HEK293 (cell line): ENCODE results near the gene INPP4B.

Experiments
- CTCF ChIA-PET: fragments of 350-600 bp; formaldehyde crosslinking; extraction: SDS; loops from one replicate; lab custom pipeline; 2021; ENCODE audit warnings: antibody characterized with exemption; lab: Yijun Ruan, JAX
- POLR2A ChIA-PET: fragments of 300-600 bp; formaldehyde crosslinking; extraction: SDS; loops from one replicate; lab custom pipeline; 2020; ENCODE audit warnings: antibody characterized with exemption, inconsistent platforms; lab: Yijun Ruan, JAX
- H3K27ac ChIP-seq: fragments of 200-500 bp; sonication (Bioruptor generic); 2 replicates; pipeline ENCODE4 v1.5.1; 2014; ENCODE audit warnings: low read depth, low read length, control low read depth, inconsistent platforms; ENCODE audit errors: extremely low read depth
- H3K36me3 ChIP-seq, 2 experiments: fragments of 200-500 bp in 1 of 2; sonication (Bioruptor generic) in 1 of 2; 1 replicate in 1 of 2; 2 replicates in 1 of 2; pipeline ENCODE4 v1.5.1; 2014 to 2017; ENCODE audit warnings: inconsistent platforms in 2 of 2, low read length in 2 of 2; ENCODE audit not compliant: control insufficient read depth in 2 of 2, insufficient read depth in 1 of 2
- H3K4me1 ChIP-seq: fragments of 200-500 bp; sonication (Bioruptor generic); 2 replicates; pipeline ENCODE4 v1.5.1; 2014; ENCODE audit warnings: mild to moderate bottlenecking, low read length, inconsistent platforms; ENCODE audit not compliant: control insufficient read depth, insufficient read depth
- H3K4me3 ChIP-seq: 2 replicates; pipeline ENCODE4 v1.5.1; 2011; ENCODE audit warnings: low read depth, mild to moderate bottlenecking, control low read depth, low read length, moderate library complexity
- H3K9me3 ChIP-seq: fragments of 200-500 bp; sonication (Bioruptor generic); 2 replicates; pipeline ENCODE4 v1.5.1; 2014; ENCODE audit warnings: low read depth, low read length, inconsistent platforms; ENCODE audit not compliant: control insufficient read depth, insufficient read depth
- CTCF ChIP-seq: fragments of 450-650 bp; formaldehyde crosslinking; IDR thresholded peaks from 2 replicates; pipeline ENCODE4 v1.5.1; 2016; ENCODE audit warnings: missing biosample characterization, missing genetic modification characterization
- GFI1B ChIP-seq: fragments of 450-650 bp; formaldehyde crosslinking; IDR thresholded peaks from 2 replicates; pipeline ENCODE4 v1.5.1; 2016; ENCODE audit warnings: missing biosample characterization, missing genetic modification characterization
- KLF17 ChIP-seq: fragments of 450-650 bp; formaldehyde crosslinking; IDR thresholded peaks from 2 replicates; pipeline ENCODE4 v1.5.1; 2016; ENCODE audit warnings: missing biosample characterization, missing genetic modification characterization
- MEIS1 ChIP-seq: sonication (generic); formaldehyde crosslinking; IDR thresholded peaks from 2 replicates; pipeline ENCODE4 v1.8.1; 2022; ENCODE audit warnings: missing genetic modification reagents, mild to moderate bottlenecking, borderline replicate concordance
- MYNN ChIP-seq: fragments of 450-650 bp; formaldehyde crosslinking; IDR thresholded peaks from 2 replicates; pipeline ENCODE4 v1.5.1; 2016; ENCODE audit warnings: missing biosample characterization, missing genetic modification characterization, borderline replicate concordance
- PRDM6 ChIP-seq: fragments of 450-650 bp; formaldehyde crosslinking; IDR thresholded peaks from 2 replicates; pipeline ENCODE4 v1.5.1; 2017; ENCODE audit warnings: missing biosample characterization, missing genetic modification characterization
- SCRT1 ChIP-seq: fragments of 450-650 bp; formaldehyde crosslinking; IDR thresholded peaks from 2 replicates; pipeline ENCODE4 v1.5.1; 2016; ENCODE audit warnings: missing biosample characterization, missing genetic modification characterization, borderline replicate concordance
- SP7 ChIP-seq: fragments of 450-650 bp; formaldehyde crosslinking; IDR thresholded peaks from 2 replicates; pipeline ENCODE4 v1.5.1; 2016; ENCODE audit warnings: missing biosample characterization, missing genetic modification characterization
- ZBTB11 ChIP-seq: fragments of 450-650 bp; formaldehyde crosslinking; conservative IDR thresholded peaks from 2 replicates; pipeline ENCODE4 v1.5.1; 2016; ENCODE audit warnings: low read depth, missing biosample characterization, missing genetic modification characterization
- ZBTB21 ChIP-seq: fragments of 450-650 bp; formaldehyde crosslinking; IDR thresholded peaks from 2 replicates; pipeline ENCODE4 v1.5.1; 2017; ENCODE audit warnings: missing biosample characterization, missing genetic modification characterization
- ZNF10 ChIP-seq: fragments of 450-650 bp; formaldehyde crosslinking; IDR thresholded peaks from 2 replicates; pipeline ENCODE4 v1.5.1; 2017; ENCODE audit warnings: missing biosample characterization, missing genetic modification characterization
- ZNF112 ChIP-seq: fragments of 450-650 bp; formaldehyde crosslinking; IDR thresholded peaks from 2 replicates; pipeline ENCODE4 v1.5.0; 2017; ENCODE audit warnings: missing biosample characterization, missing genetic modification characterization
- ZNF155 ChIP-seq: fragments of 450-650 bp; formaldehyde crosslinking; IDR thresholded peaks from 2 replicates; pipeline ENCODE4 v1.5.1; 2016; ENCODE audit warnings: missing biosample characterization, missing genetic modification characterization
- ZNF19 ChIP-seq: fragments of 450-650 bp; formaldehyde crosslinking; IDR thresholded peaks from 2 replicates; pipeline ENCODE4; 2016; ENCODE audit warnings: missing biosample characterization, missing genetic modification characterization, low read depth
- ZNF37A ChIP-seq: fragments of 450-650 bp; IDR thresholded peaks from 2 replicates; pipeline ENCODE4 v1.5.1; 2018; ENCODE audit warnings: missing biosample characterization, missing genetic modification characterization
- ZNF433 ChIP-seq: fragments of 450-650 bp; formaldehyde crosslinking; IDR thresholded peaks from 2 replicates; pipeline ENCODE4 v1.5.1; 2016; ENCODE audit warnings: missing biosample characterization, missing genetic modification characterization, low read depth
- ZNF529 ChIP-seq: fragments of 450-650 bp; formaldehyde crosslinking; IDR thresholded peaks from 2 replicates; pipeline ENCODE4 v1.5.1; 2017; ENCODE audit warnings: missing genetic modification characterization, missing biosample characterization; ENCODE audit not compliant: insufficient replicate concordance
- ZNF600 ChIP-seq: fragments of 450-650 bp; formaldehyde crosslinking; IDR thresholded peaks from 2 replicates; pipeline ENCODE4 v1.5.1; 2016; ENCODE audit warnings: missing biosample characterization, missing genetic modification characterization
- ZNF623 ChIP-seq: fragments of 450-650 bp; formaldehyde crosslinking; IDR thresholded peaks from 2 replicates; pipeline ENCODE4 v1.5.1; 2016; ENCODE audit warnings: missing biosample characterization, missing genetic modification characterization
- ZNF660 ChIP-seq: fragments of 450-650 bp; IDR thresholded peaks from 2 replicates; pipeline ENCODE4 v1.5.1; 2018; ENCODE audit warnings: missing biosample characterization, mild to moderate bottlenecking, missing genetic modification characterization
- ZNF670 ChIP-seq: fragments of 450-650 bp; formaldehyde crosslinking; IDR thresholded peaks from 2 replicates; pipeline ENCODE4 v1.5.1; 2016; ENCODE audit warnings: missing biosample characterization, missing genetic modification characterization, low read depth
- ZNF792 ChIP-seq: fragments of 450-650 bp; formaldehyde crosslinking; IDR thresholded peaks from 2 replicates; pipeline ENCODE4 v1.5.1; 2016; ENCODE audit warnings: missing biosample characterization, missing genetic modification characterization

The INPP4B gene

GRCh38 chr4:142380052-142380602 is 466.0 kb downstream of the INPP4B start:
- ChIA-PET CTCF (no interaction called here), POLR2A (no interaction called here)
- no peaks in the 10 kb centered on the region for H3K36me3 ChIP-seq
- H3K4me1 ChIP-seq, result no peaks in the 10 kb centered on the region; the same call in 1 of the 2 replicates
- no peak overlapping the region for H3K4me3 ChIP-seq
- TF ChIP-seq ZNF660 (tag by site-specific recombination), result no peak
- no peak for TF ChIP-seq MEIS1 (CRISPR knock-in tag)
- no peak for TF ChIP-seq ZNF37A (tag by site-specific recombination)
- TF ChIP-seq ZNF600 (tag by site-specific recombination), result no peak
- TF ChIP-seq ZNF529 (tag by site-specific recombination), result no peak
- TF ChIP-seq ZBTB11 (tag by site-specific recombination), result no peak
- no peak for TF ChIP-seq ZNF670 (tag by site-specific recombination)
- TF ChIP-seq ZNF155, result no peak
- no peak overlapping the region for H3K27ac ChIP-seq
- H3K9me3 ChIP-seq, result no peaks in the 10 kb centered on the region

GRCh38 chr4:142379277-142380051 is 466.6 kb downstream of the INPP4B start:
- H3K4me1 ChIP-seq, result no peaks in the 10 kb centered on the region; the same call in 1 of the 2 replicates

GRCh38 chr4:142378179-142378578 is 467.9 kb downstream of the INPP4B start:
- Histone ChIP-seq H3K36me3 (no peaks in the 10 kb centered on the region), H3K9me3 (no peaks in the 10 kb centered on the region), H3K4me1 (peaks cover 3% of the 10 kb centered on the region; the same call in 1 of the 2 replicates), H3K4me3 (no peak overlapping the region), H3K27ac (no peak overlapping the region)
- ChIA-PET CTCF (interaction anchor here (0.7 kb wide), 1 partner anchor 1031 kb away, joined by 3 read pairs; no protein-coding TSS in a partner anchor), POLR2A (no interaction called here)
- TF ChIP-seq ZNF10 (no peak), MYNN (no peak), SCRT1 (tag by site-specific recombination) (no peak), ZBTB21 (no peak), SP7 (tag by site-specific recombination) (no peak), CTCF (tag by site-specific recombination) (no peak), ZNF433 (tag by site-specific recombination) (no peak), ZNF112 (tag by site-specific recombination) (no peak), ZNF19 (tag by site-specific recombination) (no peak), KLF17 (tag by site-specific recombination) (no peak), ZNF623 (tag by site-specific recombination) (no peak), ZNF792 (tag by site-specific recombination) (no peak)

More at GRCh38 chr4:142379277-142380051, 466.6 kb downstream of the INPP4B start:
- H3K4me3 ChIP-seq, result no peak overlapping the region
- TF ChIP-seq GFI1B (tag by site-specific recombination) (no peak), ZNF660 (tag by site-specific recombination) (0 out of 2 replicates have a peak, but pooled peaks have one; percentile 15), PRDM6 (tag by site-specific recombination) (peak; percentile 62)
- TF ChIP-seq, all 188 proteins: peak for 2
- H3K36me3 ChIP-seq, result no peaks in the 10 kb centered on the region
- ChIA-PET POLR2A (no interaction called here), CTCF (no interaction called here)
- no peaks in the 10 kb centered on the region for H3K9me3 ChIP-seq
- H3K27ac ChIP-seq, result no peak overlapping the region
